ENCODE results near the gene ENTHD1. TPM values are rescaled to one million over a fixed set of nuclear protein-coding genes. Genes with fewer than 3 reads are reported as not detected.
A peak's percentile ranks its signal among the peaks of the same experiment; 100 is the strongest.

Gene ENTHD1
- total and polyA plus RNA-seq, 10 of the 15 experiments (the other 5 are each of a cell fraction or from before 2014, with no cell fraction given): 0.09 to 0.52 (median 0.21) TPM; not detected in 1

- TF ChIP-seq PRDM15 (CRISPR knock-in tag; IDR thresholded peaks at IDR 0.05): no peak
- no peak for TF ChIP-seq IRF3 (IDR thresholded peaks at IDR 0.05)
- peak; percentile 42 to 50; a peak in 1 of 4 replicates for TF ChIP-seq EP300 (IDR thresholded peaks at IDR 0.05; ENCODE audit: borderline replicate concordance in 1 of 2, control insufficient read depth in 1 of 2, low read depth in 2 of 2, low read length in 2 of 2)
- peak; percentile 37; the same call in 1 of the 2 replicates for TF ChIP-seq ZBED1 (IDR thresholded peaks at IDR 0.05; ENCODE audit: borderline replicate concordance)
- TF ChIP-seq SREBF1 (IDR thresholded peaks at IDR 0.05; ENCODE audit: low read length): no peak
- TF ChIP-seq BMI1 (IDR thresholded peaks at IDR 0.05; ENCODE audit: borderline replicate concordance): no peak
- no peak for TF ChIP-seq ELK1 (IDR thresholded peaks at IDR 0.05; ENCODE audit: low read depth, low read length)
- TF ChIP-seq ESRRA (IDR thresholded peaks at IDR 0.05; ENCODE audit: low read length): no peak
- TF ChIP-seq JUND (IDR thresholded peaks at IDR 0.05; ENCODE audit: low read depth, low read length): peak; percentile 56; the same call in 1 of the 2 replicates
- TF ChIP-seq PAX8 (IDR thresholded peaks at IDR 0.05): no peak
- no peak for TF ChIP-seq STAT1 (conservative IDR thresholded peaks at IDR 0.05)
- TF ChIP-seq ZBTB4 (CRISPR knock-in tag; IDR thresholded peaks at IDR 0.05): no peak
- no peak for TF ChIP-seq RBBP5 (conservative IDR thresholded peaks at IDR 0.05)
- TF ChIP-seq JUNB (IDR thresholded peaks at IDR 0.05): peak; percentile 96
- TF ChIP-seq LARP7 (IDR thresholded peaks at IDR 0.05): no peak
- TF ChIP-seq HDAC2 (IDR thresholded peaks at IDR 0.05): no peak
- no peak for TF ChIP-seq POLR2AphosphoS5 (IDR thresholded peaks at IDR 0.05; ENCODE audit: low read length)
- 0 out of 2 replicates have a peak, but pooled peaks have one; percentile 6 for TF ChIP-seq ZNF24 (IDR thresholded peaks at IDR 0.05)
- TF ChIP-seq TCF12 (IDR thresholded peaks at IDR 0.05; ENCODE audit: low read depth, low read length): no peak
- TF ChIP-seq SREBF2 (IDR thresholded peaks at IDR 0.05; ENCODE audit: low read length): no peak
- TF ChIP-seq GABPA (IDR thresholded peaks at IDR 0.05; ENCODE audit: low read depth): no peak
- peak; percentile 79 for TF ChIP-seq SPI1 (IDR thresholded peaks at IDR 0.05; ENCODE audit: borderline replicate concordance, insufficient read depth, low read depth, low read length)
- no peak for TF ChIP-seq RB1 (IDR thresholded peaks at IDR 0.05; ENCODE audit: borderline replicate concordance)
These were observed 33.5 kb downstream of the ENTHD1 start (continued) for GRCh38 chr22:39859903-39860588.

All from GM12878 (cell line).